Measurements from ENCODE around the gene ABHD17C.

DNA sequence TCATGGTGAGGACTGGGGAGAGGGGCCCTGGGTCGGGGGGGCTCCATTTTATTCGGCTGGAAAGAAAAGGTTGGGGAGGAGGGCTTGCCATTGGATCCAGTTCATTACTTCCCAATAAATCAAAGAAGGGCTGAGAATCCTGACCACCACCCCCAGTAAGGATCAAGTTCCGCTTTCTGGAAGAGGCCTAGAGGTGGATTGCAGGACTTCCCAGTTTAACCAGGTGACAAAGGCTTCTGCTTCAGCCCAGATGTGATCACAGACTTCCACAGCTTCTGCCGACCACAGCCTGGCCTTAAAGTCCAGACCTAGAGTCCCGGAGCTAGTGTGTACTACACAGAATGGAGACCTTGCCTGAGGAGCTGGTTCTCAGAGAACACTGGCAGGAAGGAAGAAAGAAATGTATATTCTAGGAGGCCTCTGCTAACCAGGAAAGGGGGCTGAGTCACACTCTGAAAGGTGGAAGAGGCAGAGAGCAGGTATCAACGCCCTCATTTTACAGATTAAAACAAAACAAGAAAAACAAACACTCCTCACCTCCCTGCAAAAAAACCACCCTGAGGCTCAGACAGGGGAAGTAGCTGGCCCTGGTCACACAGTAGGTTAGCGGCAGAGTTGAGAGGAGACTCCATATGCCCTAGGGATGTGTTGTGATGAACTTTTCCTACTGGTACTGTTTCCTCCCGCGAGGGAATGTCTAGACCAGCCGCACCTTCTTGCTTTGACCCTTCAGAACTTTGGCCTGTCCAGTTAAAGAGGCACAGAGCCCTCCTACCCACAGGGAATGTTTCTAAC lies 82.9 kb downstream of the ABHD17C start:
- TF ChIP-seq, protein P1, sequence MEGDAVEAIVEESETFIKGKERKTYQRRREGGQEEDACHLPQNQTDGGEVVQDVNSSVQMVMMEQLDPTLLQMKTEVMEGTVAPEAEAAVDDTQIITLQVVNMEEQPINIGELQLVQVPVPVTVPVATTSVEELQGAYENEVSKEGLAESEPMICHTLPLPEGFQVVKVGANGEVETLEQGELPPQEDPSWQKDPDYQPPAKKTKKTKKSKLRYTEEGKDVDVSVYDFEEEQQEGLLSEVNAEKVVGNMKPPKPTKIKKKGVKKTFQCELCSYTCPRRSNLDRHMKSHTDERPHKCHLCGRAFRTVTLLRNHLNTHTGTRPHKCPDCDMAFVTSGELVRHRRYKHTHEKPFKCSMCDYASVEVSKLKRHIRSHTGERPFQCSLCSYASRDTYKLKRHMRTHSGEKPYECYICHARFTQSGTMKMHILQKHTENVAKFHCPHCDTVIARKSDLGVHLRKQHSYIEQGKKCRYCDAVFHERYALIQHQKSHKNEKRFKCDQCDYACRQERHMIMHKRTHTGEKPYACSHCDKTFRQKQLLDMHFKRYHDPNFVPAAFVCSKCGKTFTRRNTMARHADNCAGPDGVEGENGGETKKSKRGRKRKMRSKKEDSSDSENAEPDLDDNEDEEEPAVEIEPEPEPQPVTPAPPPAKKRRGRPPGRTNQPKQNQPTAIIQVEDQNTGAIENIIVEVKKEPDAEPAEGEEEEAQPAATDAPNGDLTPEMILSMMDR (IDR thresholded peaks at IDR 0.05) = no peak
- TF ChIP-seq EZH2phosphoT487 (IDR thresholded peaks at IDR 0.05) = no peak
- TF ChIP-seq EZH2 (IDR thresholded peaks at IDR 0.05) = no peak
